ENCODE data around the gene POLR2B. TPM values are rescaled to one million over a fixed set of nuclear protein-coding genes. Genes with fewer than 3 reads are reported as not detected.

Gene POLR2B
- total and polyA plus RNA-seq, 2 of the 4 experiments (the other 2 are of a cell fraction) = 74.0 to 106 TPM

GRCh38 chr4:57020467-57021101 is 41.9 kb downstream of the POLR2B start:
- no TSS peak for BruUV-seq (replicated peaks)
- Histone ChIP-seq H3K4me1 (ENCODE audit: control insufficient read depth, insufficient read depth, low read length) (peaks cover 8% of the 10 kb centered on the region), H3K4me3 (ENCODE audit: insufficient read depth, low read depth, low read length) (no peak overlapping the region), H2BK5ac (ENCODE audit: low read depth, low read length, poor library complexity, severe bottlenecking) (peak overlapping the region; percentile 28), H2AK5ac (ENCODE audit: low read depth, low read length) (no peak overlapping the region), H2BK15ac (ENCODE audit: low read depth, low read length) (no peak overlapping the region), H3K56ac (ENCODE audit: extremely low read depth, insufficient read depth, low read length) (no peak overlapping the region), H3K9me1 (ENCODE audit: insufficient read depth, low read length) (peaks cover 2% of the 10 kb centered on the region; the same call in 1 of the 2 replicates), H3K36me3 (ENCODE audit: control insufficient read depth, insufficient read depth, low read length) (peaks cover 33% of the 10 kb centered on the region), H2BK20ac (ENCODE audit: low read depth, low read length) (no peak overlapping the region; the same call in 1 of the 2 replicates), H3K27me3 (ENCODE audit: control insufficient read depth, insufficient read depth, low read length) (no peaks in the 10 kb centered on the region), H3K79me1 (ENCODE audit: low read depth in 1 of 2, low read length in 2 of 2) (peaks cover 13 to 33% of the 10 kb centered on the region in 2 experiments), H3K14ac (replicated peaks; ENCODE audit: low read depth, low read length) (no peak overlapping the region), H2AK9ac (replicated peaks; ENCODE audit: low read depth, low read length, poor library complexity) (no peak overlapping the region), H3K9me3 (ENCODE audit: control insufficient read depth, insufficient read depth, low read length) (no peaks in the 10 kb centered on the region), H2BK120ac (ENCODE audit: low read depth, low read length) (no peak overlapping the region), H4K8ac (ENCODE audit: low read depth in 2 of 2, low read length in 2 of 2) (0 out of 4 replicates have a peak overlapping the region, but pooled peaks of 1 of the 2 experiments have one; percentile 2), H3K18ac (ENCODE audit: low read depth, low read length) (no peak overlapping the region), H3K4me2 (ENCODE audit: low read depth, low read length) (no peak overlapping the region; the same call in 1 of the 2 replicates), H3K9ac (ENCODE audit: low read depth, low read length) (no peak overlapping the region), H2AFZ (replicated peaks; ENCODE audit: low read length, poor library complexity) (no peak overlapping the region), H4K5ac (ENCODE audit: low read depth, low read length) (no peak overlapping the region), H4K91ac (ENCODE audit: insufficient read depth, low read depth, low read length) (no peak overlapping the region), H3K4ac (ENCODE audit: low read depth, low read length) (no peak overlapping the region), H3K27ac (ENCODE audit: insufficient read depth, low read length) (no peak overlapping the region), H3K23ac (ENCODE audit: low read depth, low read length) (no peak overlapping the region), H4K20me1 (ENCODE audit: insufficient read depth, low read length) (peaks cover 3% of the 10 kb centered on the region; the same call in 1 of the 2 replicates)
- DNase-seq = peak; percentile 94
- in situ Hi-C loops (cut with MboI; ENCODE audit: low sequenced_read_pairs) (no loop called here), intact Hi-C loops (cut with micrococcal nuclease) (loop anchor here (5.0 kb wide), 1 partner anchor 87 kb away; no protein-coding TSS in a partner anchor), dilution Hi-C loops (cut with HindIII; ENCODE audit: low sequenced_read_pairs, unreplicated experiment) (no loop called here)
- ATAC-seq (ENCODE audit: low read depth) = peak; percentile 69
- no CpG with 5 or more reads among the region's 5 CpGs for WGBS, 2 experiments (ENCODE audit: extremely low coverage in 2 of 2, insufficient read length in 1 of 2)
- CTCF ChIA-PET = no interaction called here
- POLR2A ChIA-PET (ENCODE audit: unreplicated experiment) = no interaction called here
- TF ChIP-seq POLR2A (IDR thresholded peaks at IDR 0.05; ENCODE audit: low read depth, low read length) (no peak), MXI1 (IDR thresholded peaks at IDR 0.05; ENCODE audit: borderline replicate concordance, low read depth, low read length) (no peak), SMC3 (IDR thresholded peaks at IDR 0.05; ENCODE audit: low read depth, low read length) (no peak), CTCF (conservative IDR thresholded peaks at IDR 0.05; ENCODE audit: low read depth, low read length) (no peak), FOS (IDR thresholded peaks at IDR 0.05; ENCODE audit: low read depth, low read length) (peak; percentile 83), RAD21 (IDR thresholded peaks at IDR 0.05; ENCODE audit: low read length) (no peak), CEBPB (IDR thresholded peaks at IDR 0.05; ENCODE audit: low read depth, low read length) (peak; percentile 89), NFE2L2 (IDR thresholded peaks at IDR 0.05; ENCODE audit: low read depth, low read length) (no peak), MAZ (IDR thresholded peaks at IDR 0.05; ENCODE audit: borderline replicate concordance, low read depth, low read length) (no peak), USF2 (IDR thresholded peaks at IDR 0.05; ENCODE audit: low read depth, low read length) (no peak), CHD1 (IDR thresholded peaks at IDR 0.05; ENCODE audit: low read depth, low read length) (no peak), BHLHE40 (IDR thresholded peaks at IDR 0.05; ENCODE audit: low read depth, low read length) (peak; percentile 55; the same call in 1 of the 2 replicates), MAFK (IDR thresholded peaks at IDR 0.05; ENCODE audit: low read depth, low read length) (peak; percentile 27; the same call in 1 of the 2 replicates), RFX5 (IDR thresholded peaks at IDR 0.05; ENCODE audit: low read depth, low read length) (no peak)
- TF ChIP-seq, protein P1, sequence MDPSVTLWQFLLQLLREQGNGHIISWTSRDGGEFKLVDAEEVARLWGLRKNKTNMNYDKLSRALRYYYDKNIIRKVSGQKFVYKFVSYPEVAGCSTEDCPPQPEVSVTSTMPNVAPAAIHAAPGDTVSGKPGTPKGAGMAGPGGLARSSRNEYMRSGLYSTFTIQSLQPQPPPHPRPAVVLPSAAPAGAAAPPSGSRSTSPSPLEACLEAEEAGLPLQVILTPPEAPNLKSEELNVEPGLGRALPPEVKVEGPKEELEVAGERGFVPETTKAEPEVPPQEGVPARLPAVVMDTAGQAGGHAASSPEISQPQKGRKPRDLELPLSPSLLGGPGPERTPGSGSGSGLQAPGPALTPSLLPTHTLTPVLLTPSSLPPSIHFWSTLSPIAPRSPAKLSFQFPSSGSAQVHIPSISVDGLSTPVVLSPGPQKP (IDR thresholded peaks at IDR 0.05; ENCODE audit: borderline replicate concordance, low read depth, low read length) = no peak

Measured in IMR-90 (cell line).